Ammon's horn (tissue), 1 donor: ENCODE results near the gene PEPD.
A peak's percentile ranks its signal among the peaks of the same experiment; 100 is the strongest.

ENCODE experiments used
- DNase-seq: peaks from one replicate; pipeline ENCODE4 v3.0.0-alpha.2; 2016; ENCODE audit warnings: low spot score

The PEPD gene

DNA sequence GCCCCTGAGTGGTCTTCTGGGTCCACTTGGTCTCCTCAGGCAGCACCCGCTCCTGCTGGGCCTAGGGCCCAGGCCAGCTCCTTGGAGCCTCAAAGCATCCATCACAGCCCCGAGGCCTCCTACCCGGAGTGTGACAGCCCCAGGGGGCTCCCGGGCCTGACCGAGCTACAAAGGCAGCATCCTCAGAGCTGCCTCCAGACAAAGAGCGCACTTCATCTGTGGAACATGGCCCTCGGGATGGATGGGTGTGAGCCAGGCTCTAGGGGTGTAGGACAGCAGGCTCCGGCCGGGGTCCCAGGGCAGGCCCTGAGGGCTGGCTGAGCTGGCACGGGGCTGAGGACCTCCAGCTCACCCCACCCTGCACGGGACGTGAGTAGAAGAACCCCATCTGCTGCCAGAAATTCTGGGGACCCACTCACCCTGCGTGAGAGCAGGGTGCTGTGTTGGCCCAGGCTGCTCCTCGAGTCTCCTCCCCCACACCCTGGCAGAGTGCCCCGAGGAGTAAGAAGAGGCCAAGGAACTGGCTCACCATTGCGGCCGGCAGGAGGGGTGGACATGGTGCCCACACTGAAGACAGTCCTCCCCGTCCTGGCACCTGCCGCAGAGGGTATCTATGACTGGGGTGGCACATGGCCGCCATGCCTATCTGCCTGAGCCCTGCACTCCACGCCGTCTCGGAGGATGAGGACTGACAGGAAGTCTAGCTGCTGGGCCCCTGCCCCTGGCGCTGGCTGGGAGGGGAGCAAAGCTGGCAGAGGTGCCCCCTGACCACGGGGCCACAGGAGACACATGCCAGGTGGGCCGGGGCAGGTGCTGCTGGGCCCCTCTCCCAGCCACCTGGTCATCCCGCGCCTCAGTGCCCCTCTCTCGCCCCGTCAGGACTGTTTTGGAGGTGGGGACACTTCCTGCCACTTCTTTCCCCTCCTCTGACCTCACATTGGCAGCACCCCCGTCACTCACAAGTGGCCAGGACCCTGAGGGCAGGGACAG lies 125.7 kb downstream of the PEPD start:
- DNase-seq = no peak

GRCh38 chr19:33394723-33395560 lies 126.6 kb downstream of the PEPD start:
- no peak for DNase-seq

DNA sequence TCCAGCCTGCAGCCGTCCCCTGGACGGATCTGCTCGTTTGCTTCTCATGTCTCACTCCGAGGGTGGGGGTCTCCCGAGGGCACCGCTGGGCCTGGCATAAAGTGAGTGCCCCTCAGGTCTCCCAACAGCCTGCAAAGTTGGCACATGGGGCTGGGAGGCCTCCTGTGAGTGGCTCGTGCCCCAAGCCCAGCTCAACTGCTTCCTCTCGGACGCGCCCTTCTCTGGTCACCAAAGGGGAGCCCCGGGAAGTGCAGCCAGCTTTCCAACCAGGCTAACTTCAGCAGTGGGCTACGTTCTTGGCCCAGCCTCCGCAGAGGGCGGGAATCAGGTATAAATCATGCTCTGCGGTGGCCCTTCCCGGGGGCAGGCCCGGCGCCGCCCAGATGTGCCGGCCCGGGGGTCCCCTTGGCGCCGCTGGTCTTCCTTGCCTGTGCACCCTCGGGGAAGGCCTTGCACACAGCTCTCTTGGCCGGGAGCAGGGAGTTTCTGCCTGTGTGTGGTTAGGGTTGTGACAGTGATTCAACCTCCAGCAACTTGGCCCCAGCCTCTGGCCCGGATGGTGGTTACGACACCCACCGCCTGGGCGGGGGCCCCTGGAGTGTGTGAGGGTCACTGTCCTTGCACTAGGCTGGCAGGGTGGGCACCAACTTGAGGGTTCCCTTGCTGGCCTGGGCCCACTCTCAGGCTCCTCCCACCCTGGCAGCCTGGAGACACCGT lies 127.4 kb downstream of the PEPD start:
- no peak for DNase-seq

GRCh38 chr19:33393286-33394005 lies 128.1 kb downstream of the PEPD start:
- no peak for DNase-seq

- no peak for DNase-seq
These were observed 129.0 kb downstream of the PEPD start for GRCh38 chr19:33392341-33393285.

DNA sequence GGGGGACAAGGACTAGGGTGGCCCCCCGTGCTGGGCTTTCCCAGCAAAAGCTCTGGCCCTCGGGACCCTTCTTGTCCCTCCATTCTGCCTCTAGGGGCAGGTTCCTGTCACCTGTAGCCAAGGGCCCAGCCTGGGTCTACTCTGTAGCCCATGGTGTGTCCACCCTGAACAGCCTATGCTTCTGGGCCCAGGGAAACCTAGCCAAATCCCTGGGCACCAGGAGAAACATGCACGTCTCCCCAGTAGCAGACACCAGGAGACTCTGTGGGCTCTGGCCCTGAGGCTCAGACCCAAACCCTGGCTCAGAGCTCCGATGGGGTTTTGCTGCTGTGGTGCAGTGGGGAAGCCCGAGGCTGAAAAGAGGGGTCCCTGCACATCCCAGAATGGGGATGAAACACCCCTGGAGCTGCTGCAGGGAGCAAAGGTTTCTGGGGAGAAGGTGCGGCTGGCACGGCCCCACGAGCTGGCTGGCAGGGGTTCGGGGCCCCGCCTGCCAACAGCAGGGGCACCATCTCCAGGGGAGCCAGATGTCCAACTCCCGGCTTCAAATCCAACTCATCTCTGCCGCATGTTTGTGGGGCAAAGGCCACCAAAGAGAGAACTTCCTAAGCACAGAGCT lies 129.9 kb downstream of the PEPD start:
- DNase-seq = no peak

GRCh38 chr19:33390908-33391630 lies 130.5 kb downstream of the PEPD start:
- DNase-seq = no peak

DNA sequence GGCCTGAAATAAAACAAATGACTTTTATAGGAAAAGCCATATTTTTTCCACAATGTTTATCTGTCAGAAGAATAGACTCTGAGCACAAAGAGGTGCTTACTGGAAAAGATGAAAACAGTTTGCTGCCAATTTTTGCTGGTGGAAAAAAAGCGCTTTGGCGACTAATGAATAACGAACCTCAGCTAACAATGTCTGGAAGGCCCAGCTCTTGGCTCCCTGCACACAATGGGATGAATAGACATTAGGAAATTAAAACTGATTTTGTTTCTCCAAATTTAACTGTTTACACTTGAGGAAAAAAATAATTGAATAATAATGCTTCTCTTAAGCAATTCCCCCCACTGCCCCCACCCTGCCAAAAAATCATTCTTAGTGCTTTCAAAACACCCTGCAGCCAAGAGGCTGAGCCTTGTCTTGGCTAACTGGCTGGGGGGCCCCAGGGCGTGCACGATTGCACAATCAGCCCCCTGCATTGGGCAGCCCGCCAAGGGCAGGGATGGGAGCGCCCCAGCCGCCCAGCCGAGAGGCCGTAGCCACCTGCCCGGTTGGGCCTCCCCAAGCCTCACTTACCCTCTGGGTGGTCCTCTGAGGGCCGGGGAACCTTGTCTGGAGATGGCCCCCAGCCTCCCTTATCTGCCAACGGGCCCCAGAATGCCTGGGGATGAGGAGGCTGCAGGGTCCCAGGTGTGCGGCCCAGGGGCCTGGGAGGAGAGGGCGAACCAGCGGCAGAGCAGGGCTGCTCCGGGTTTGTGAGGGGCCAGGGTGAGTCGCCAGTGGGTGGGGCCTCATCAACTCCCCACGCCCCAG lies 131.3 kb downstream of the PEPD start:
- DNase-seq = no peak

GRCh38 chr19:33389421-33390100 lies 132.0 kb downstream of the PEPD start:
- no peak for DNase-seq

DNA sequence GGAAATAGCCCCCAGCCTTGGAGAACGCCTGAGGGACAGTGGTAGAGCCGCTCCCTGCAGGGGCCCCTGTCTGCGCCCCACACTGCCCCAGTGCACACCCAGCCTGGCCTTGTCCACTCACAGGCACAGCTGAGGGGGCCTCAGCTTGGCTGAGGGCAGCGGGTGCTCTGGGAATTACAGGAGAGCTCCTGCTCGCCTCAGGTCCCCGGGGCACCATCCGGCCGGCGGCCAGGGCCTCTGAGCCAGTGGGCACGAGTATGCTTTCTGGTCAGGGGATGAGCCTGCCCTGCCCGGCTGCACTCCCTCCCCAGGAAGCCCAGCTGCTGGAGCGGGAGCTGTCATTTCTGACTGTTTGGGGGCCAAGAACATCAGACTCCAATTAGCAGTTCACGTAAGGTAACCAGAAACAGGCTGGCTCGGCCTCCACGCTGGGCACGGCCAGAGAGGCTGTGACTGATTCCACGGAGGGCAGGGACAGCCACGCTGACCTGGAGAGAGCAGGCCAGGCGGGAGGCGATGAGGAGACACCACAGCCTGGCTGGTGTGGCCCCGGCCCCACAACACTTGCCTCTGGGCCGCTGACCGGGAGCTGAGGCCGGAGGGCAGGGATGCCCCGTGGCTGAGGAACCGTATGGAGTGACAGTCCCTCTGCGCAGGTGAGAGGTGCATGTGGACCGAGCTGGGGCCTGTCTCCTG lies 132.7 kb downstream of the PEPD start:
- no peak for DNase-seq

- DNase-seq = no peak
These were observed 133.3 kb downstream of the PEPD start for GRCh38 chr19:33388231-33388724.

DNA sequence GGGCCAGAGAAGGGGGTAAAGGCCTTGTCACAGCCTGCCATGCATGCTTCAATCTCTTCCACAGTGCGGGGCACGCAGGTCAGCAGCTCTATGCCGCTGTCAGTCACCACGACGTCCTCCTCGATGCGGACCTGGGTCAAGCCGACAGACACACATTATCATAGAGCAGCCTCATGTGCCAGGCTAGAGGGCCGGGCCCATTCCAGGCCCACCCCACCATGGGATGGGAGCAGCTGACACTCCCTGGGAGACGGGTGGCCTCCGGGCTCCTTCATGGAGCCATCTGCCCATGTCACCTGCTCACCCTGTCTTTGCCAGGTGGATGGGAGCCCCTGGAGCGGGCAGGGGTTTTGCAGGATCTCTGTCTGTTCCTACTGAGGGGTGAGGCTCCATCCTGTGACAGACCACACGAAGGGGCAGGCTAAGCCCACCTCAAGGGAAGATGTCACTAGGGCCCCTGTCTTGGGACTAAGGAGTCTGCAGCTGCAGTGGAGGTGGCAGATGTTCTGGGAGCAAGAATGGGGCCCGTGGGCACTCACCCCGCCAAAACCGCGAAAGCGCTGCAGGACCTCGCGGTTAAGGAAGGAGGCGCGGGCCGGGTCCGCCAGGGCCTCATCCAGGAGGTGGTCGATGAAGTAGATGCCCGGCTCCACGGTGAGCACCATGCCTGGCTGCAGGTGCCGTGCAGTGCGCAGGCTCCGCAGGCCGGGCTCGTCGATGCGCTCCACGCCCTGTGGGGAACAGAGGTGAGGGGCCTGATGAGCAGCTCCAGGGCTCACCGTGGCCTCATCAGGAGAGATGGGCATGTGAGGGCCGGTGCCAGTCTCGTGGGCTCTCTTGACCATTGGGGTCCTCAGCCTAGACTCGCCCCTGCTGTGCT lies 134.0 kb downstream of the PEPD start:
- DNase-seq = no peak

GRCh38 chr19:33386361-33386858 lies 135.2 kb downstream of the PEPD start:
- DNase-seq = no peak

DNA sequence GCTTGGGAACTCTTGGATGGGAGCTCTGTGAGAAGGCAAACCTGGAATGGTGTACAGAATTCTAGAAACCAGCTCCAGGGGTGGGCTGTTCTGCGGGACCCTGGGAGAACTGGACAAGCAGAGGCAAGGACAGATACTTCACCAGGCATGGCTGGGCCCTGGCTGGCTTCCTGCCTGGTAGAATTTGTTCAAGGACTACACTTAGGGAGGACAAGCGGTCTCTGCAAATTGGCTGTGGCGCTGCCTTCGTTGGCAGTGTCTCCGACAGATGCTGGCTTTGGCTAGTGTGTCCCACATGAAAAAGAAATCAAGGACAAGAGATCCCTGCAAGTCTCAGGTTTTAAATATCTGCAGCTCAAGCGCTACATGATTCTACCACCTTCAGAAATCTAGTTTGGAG lies 135.6 kb downstream of the PEPD start:
- peak; percentile 51 for DNase-seq

DNA sequence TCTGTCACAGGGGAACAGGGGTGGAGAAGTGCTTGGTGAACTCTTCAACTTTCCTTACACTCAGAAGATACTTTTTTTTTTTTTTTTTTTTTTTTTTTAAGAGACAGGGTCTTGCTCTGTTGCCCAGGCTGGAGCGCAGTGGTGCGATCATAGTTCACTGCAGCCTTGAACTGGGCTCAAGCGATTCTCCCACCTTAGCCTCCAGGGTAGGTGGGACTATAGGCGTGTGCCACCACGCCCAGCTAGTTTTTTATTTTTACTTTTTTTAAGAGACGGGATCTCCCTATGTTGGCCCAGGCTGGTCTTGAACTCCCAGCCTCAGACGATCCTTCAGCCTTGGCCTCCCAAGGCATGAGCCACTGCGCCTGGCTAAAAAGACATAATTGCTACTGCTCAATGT lies 136.6 kb downstream of the PEPD start:
- DNase-seq = no peak
